H1 (cell line): ENCODE results near the gene MGLL. TPM values are rescaled to one million over a fixed set of nuclear protein-coding genes. Genes with fewer than 3 reads are reported as not detected.

Experiments
- CTCF ChIA-PET: fragments of 300-600 bp; sonication (Branson Sonifier 250); formaldehyde crosslinking; loops from one replicate; lab custom pipeline; 2021; ENCODE audit not compliant: partially characterized antibody; lab: Charles Lee
- POLR2A ChIA-PET: fragments of 300-600 bp; sonication (Branson Sonifier 250); formaldehyde crosslinking; loops from one replicate; lab custom pipeline; 2021; ENCODE audit warnings: inconsistent platforms; ENCODE audit not compliant: partially characterized antibody; lab: Charles Lee
- DNase-seq, 2 experiments: peaks; one replicate each; pipeline versions ENCODE4 v3.0.0 to v3.0.0-alpha.2; 2010 to 2022; ENCODE audit warnings: low spot score in 2 of 2, low read depth in 1 of 2, mixed read lengths in 1 of 2
- FAIRE-seq: peaks from 2 replicates; lab custom pipeline; 2011; peaks lifted over from hg19 to GRCh38; lab: Jason Lieb, UNC
- H2AFZ ChIP-seq: 2 replicates; pipeline ENCODE4 v1.8.1; 2012; ENCODE audit warnings: low read length, inconsistent platforms
- H2AK5ac ChIP-seq: 2 replicates; pipeline ENCODE4 v1.6.1; 2013; ENCODE audit warnings: low read depth, low read length
- H2BK120ac ChIP-seq: replicated peaks from 2 replicates; pipeline ENCODE3; 2013; ENCODE audit warnings: low read depth, low read length, inconsistent platforms
- H2BK12ac ChIP-seq: 2 replicates; pipeline ENCODE4 v1.6.1; 2013; ENCODE audit warnings: low read depth, low read length
- H2BK15ac ChIP-seq: 2 replicates; pipeline ENCODE4 v1.6.1; 2013; ENCODE audit warnings: low read length
- H2BK20ac ChIP-seq: 2 replicates; pipeline ENCODE4 v1.6.1; 2013; ENCODE audit warnings: low read length
- H2BK5ac ChIP-seq: 2 replicates; pipeline ENCODE4 v1.6.1; 2013; ENCODE audit warnings: low read depth, low read length
- H3K14ac ChIP-seq: 2 replicates; pipeline ENCODE4 v1.6.1; 2013; ENCODE audit warnings: inconsistent platforms; ENCODE audit not compliant: insufficient read length
- H3K18ac ChIP-seq: 2 replicates; pipeline ENCODE4 v1.6.1; 2013; ENCODE audit warnings: low read length; ENCODE audit errors: extremely low read depth
- H3K23ac ChIP-seq: 2 replicates; pipeline ENCODE4 v1.6.1; 2013; ENCODE audit warnings: inconsistent platforms; ENCODE audit not compliant: insufficient read length
- H3K23me2 ChIP-seq: 2 replicates; pipeline ENCODE4 v1.6.1; 2013; ENCODE audit warnings: low read depth, low read length
- H3K27ac ChIP-seq: 2 replicates; pipeline ENCODE4 v1.6.1; 2011; ENCODE audit warnings: low read depth, low read length, inconsistent platforms
- H3K27me3 ChIP-seq, 4 experiments: replicated peaks in 1 of 4; 1 replicate in 1 of 4; 2 replicates in 3 of 4; pipeline versions ENCODE4 v1.6.1 to v1.8.1; 2011 to 2013; ENCODE audit warnings: low read length in 3 of 4, mild to moderate bottlenecking in 3 of 4, inconsistent platforms in 2 of 4, mixed read lengths in 2 of 4, moderate library complexity in 1 of 4; ENCODE audit not compliant: control insufficient read depth in 3 of 4, insufficient read depth in 3 of 4; ENCODE audit errors: extremely low read depth in 1 of 4
- H3K36me3 ChIP-seq, 4 experiments: 2 replicates each; pipeline versions ENCODE4 v1.6.1 to v1.8.1; 2011 to 2013; ENCODE audit warnings: mild to moderate bottlenecking in 4 of 4, low read length in 3 of 4, moderate library complexity in 2 of 4, control low read depth in 1 of 4, inconsistent platforms in 1 of 4; ENCODE audit not compliant: insufficient read depth in 4 of 4, control insufficient read depth in 2 of 4
- H3K4ac ChIP-seq: replicated peaks from 2 replicates; pipeline ENCODE3; 2013; ENCODE audit warnings: low read length, low read depth, mixed read lengths, inconsistent platforms; ENCODE audit not compliant: insufficient read length
- H3K4me1 ChIP-seq, 4 experiments: replicated peaks in 1 of 4; 1 replicate in 1 of 4; 2 replicates in 3 of 4; pipeline versions ENCODE4 v1.6.1 to v1.8.1; 2011 to 2013; ENCODE audit warnings: low read length in 3 of 4, inconsistent platforms in 2 of 4, mixed read lengths in 1 of 4; ENCODE audit not compliant: insufficient read depth in 4 of 4, control insufficient read depth in 3 of 4
- H3K4me2 ChIP-seq, 2 experiments: 2 replicates each; pipeline versions ENCODE4 v1.6.1 to v1.8.1; 2011 to 2013; ENCODE audit warnings: low read depth in 2 of 2, low read length in 2 of 2, control low read depth in 1 of 2, inconsistent platforms in 1 of 2, mild to moderate bottlenecking in 1 of 2; ENCODE audit not compliant: insufficient read depth in 1 of 2
- H3K4me3 ChIP-seq, 4 experiments: fragments of 200-600, 300-600 bp in 1 of 4; sonication (generic), shearing (Covaris generic), sonication (Bioruptor Twin) in 1 of 4; 2 replicates each; pipeline versions ENCODE4 v1.5.1 to v1.8.1; 2011 to 2016; ENCODE audit warnings: low read length in 4 of 4, low read depth in 3 of 4, control low read depth in 2 of 4, inconsistent platforms in 2 of 4, mild to moderate bottlenecking in 2 of 4, mixed read lengths in 1 of 4, moderate library complexity in 1 of 4; ENCODE audit not compliant: insufficient read depth in 2 of 4; ENCODE audit errors: extremely low read depth in 1 of 4
- H3K56ac ChIP-seq: replicated peaks from 2 replicates; pipeline ENCODE3; 2013; ENCODE audit warnings: low read depth, mild to moderate bottlenecking, mixed read lengths, low read length, inconsistent platforms; ENCODE audit not compliant: insufficient read length
- H3K79me1 ChIP-seq: 2 replicates; pipeline ENCODE4 v1.6.1; 2013; ENCODE audit warnings: low read depth, low read length, control low read depth
- H3K79me2 ChIP-seq, 2 experiments: 2 replicates each; pipeline versions ENCODE4 v1.6.1 to v1.8.1; 2012 to 2013; ENCODE audit warnings: low read length in 2 of 2, mild to moderate bottlenecking in 2 of 2, inconsistent platforms in 1 of 2; ENCODE audit not compliant: insufficient read depth in 2 of 2, control insufficient read depth in 1 of 2
- H3K9ac ChIP-seq, 4 experiments: replicated peaks in 1 of 4; 1 replicate in 1 of 4; 2 replicates in 3 of 4; pipeline versions ENCODE4 v1.6.1 to v1.8.1; 2011 to 2013; ENCODE audit warnings: low read depth in 3 of 4, low read length in 3 of 4, control low read depth in 2 of 4, mild to moderate bottlenecking in 2 of 4, moderate library complexity in 2 of 4, inconsistent platforms in 1 of 4; ENCODE audit errors: extremely low read depth in 1 of 4
- H3K9me3 ChIP-seq, 2 experiments: 2 replicates each; pipeline versions ENCODE4 v1.6.1 to v1.8.1; 2012 to 2013; ENCODE audit warnings: mild to moderate bottlenecking in 2 of 2, moderate library complexity in 2 of 2, control low read depth in 1 of 2, inconsistent platforms in 1 of 2, low read depth in 1 of 2, low read length in 1 of 2, mixed read lengths in 1 of 2; ENCODE audit not compliant: insufficient read depth in 2 of 2
- H4K20me1 ChIP-seq, 2 experiments: replicated peaks in 1 of 2; 2 replicates each; pipeline versions ENCODE3 to v1.8.1; 2011 to 2013; ENCODE audit warnings: inconsistent platforms in 2 of 2, low read length in 2 of 2, mild to moderate bottlenecking in 1 of 2; ENCODE audit not compliant: insufficient read depth in 2 of 2, control insufficient read depth in 1 of 2
- H4K5ac ChIP-seq: 2 replicates; pipeline ENCODE4 v1.6.1; 2013; ENCODE audit warnings: low read length, low read depth, mixed read lengths, inconsistent platforms; ENCODE audit not compliant: insufficient read length
- H4K8ac ChIP-seq: 2 replicates; pipeline ENCODE4 v1.8.0; 2013; ENCODE audit warnings: mild to moderate bottlenecking, moderate library complexity, low read length, inconsistent platforms; ENCODE audit not compliant: insufficient read depth; ENCODE audit errors: extremely low read depth
- H4K91ac ChIP-seq: replicated peaks from 2 replicates; pipeline ENCODE3; 2013; ENCODE audit warnings: low read length, mixed read lengths, inconsistent platforms; ENCODE audit not compliant: insufficient read length
- BRCA1 ChIP-seq: IDR thresholded peaks from 2 replicates; pipeline ENCODE4 v1.6.1; 2012; ENCODE audit warnings: low read depth, low read length, improper control_type of control experiment
- CTCF ChIP-seq, 3 experiments: IDR thresholded peaks; 1 replicate in 2 of 3; 2 replicates in 1 of 3; pipeline versions ENCODE4 v1.5.1 to v1.6.1; 2011; ENCODE audit warnings: low read length in 3 of 3, mild to moderate bottlenecking in 3 of 3, inconsistent platforms in 2 of 3, low read depth in 1 of 3, moderate library complexity in 1 of 3; ENCODE audit not compliant: insufficient read depth in 1 of 3; ENCODE audit errors: control extremely low read depth in 1 of 3
- E2F6 ChIP-seq: IDR thresholded peaks from 2 replicates; pipeline ENCODE4 v1.6.1; 2012; ENCODE audit warnings: inconsistent platforms
- RAD21 ChIP-seq, 2 experiments: IDR thresholded peaks in 1 of 2; conservative IDR thresholded peaks in 1 of 2; 2 replicates each; pipeline ENCODE4 v1.6.1; 2011; ENCODE audit warnings: low read depth in 2 of 2, low read length in 2 of 2, improper control_type of control experiment in 1 of 2, inconsistent platforms in 1 of 2, mild to moderate bottlenecking in 1 of 2, moderate library complexity in 1 of 2
- SAP30 ChIP-seq: fragments of 300-600 bp; sonication (generic); IDR thresholded peaks from 2 replicates; pipeline ENCODE4 v1.7.1; 2012; ENCODE audit warnings: low read length, moderate library complexity, mild to moderate bottlenecking, inconsistent platforms; ENCODE audit not compliant: insufficient read depth, insufficient replicate concordance
- SP1 ChIP-seq: IDR thresholded peaks from 2 replicates; pipeline ENCODE4 v1.6.1; 2011; ENCODE audit warnings: low read depth, low read length
- WGBS, 2 experiments: shearing (Covaris generic) in 1 of 2; methylation state at CpG; one replicate each; pipeline versions ENCODE4 v1.1.6 to v1.1.7; 2013 to 2015; ENCODE audit warnings: low lambda C conversion rate in 2 of 2, mixed read lengths in 2 of 2, inconsistent platforms in 1 of 2, low coverage in 1 of 2, missing lambda C conversion rate in 1 of 2; ENCODE audit not compliant: insufficient replicate concordance in 2 of 2, insufficient coverage in 1 of 2, insufficient read length in 1 of 2; ENCODE audit errors: extremely low coverage in 1 of 2, missing lambda C conversion rate in 1 of 2; 5-methylcytosine and 5-hydroxymethylcytosine counted together
- polyA plus RNA-seq, 7 experiments: library from polyadenylated mRNA; depleted of rRNA in 3 of 7; stranded (reverse) in 5 of 7; unstranded in 2 of 7; fragments of >200 nt in 5 of 7; fragments of 200-250 nt in 2 of 7; gene quantifications; 1 replicate in 5 of 7; 2 replicates in 1 of 7; 4 replicates in 1 of 7; pipeline versions ENCODE4 v1.2.1 to v1.2.3, GENCODE V29; 2011 to 2013; ENCODE audit warnings: missing spikeins in 2 of 7, mixed read lengths in 2 of 7
- total RNA-seq: library from RNA; stranded (reverse); fragmentation: NEBNext Ultra II Directional; extraction: Animal tissue kit (Norgen Biotek cat#: 25700); gene quantifications from 2 replicates; pipeline ENCODE4 v1.2.1, GENCODE V29; 2021

Gene MGLL
- total and polyA plus RNA-seq, 2 of the 8 experiments (the other 6 are each of a cell fraction or from before 2014, with no cell fraction given) = 0.05 to 0.34 TPM

- TF ChIP-seq SP1 = no peak
- TF ChIP-seq RAD21 (IDR thresholded peaks at IDR 0.05 in 1 of 2, conservative IDR thresholded peaks at IDR 0.05 in 1 of 2; ENCODE audit: low read depth in 2 of 2, low read length in 2 of 2) = peak; percentile 36 to 49; a peak in 3 of 4 replicates
- no peak for TF ChIP-seq BRCA1
- TF ChIP-seq SAP30 = no peak
- 0 out of 2 replicates have a peak, but pooled peaks have one; percentile 43 for TF ChIP-seq E2F6
- TF ChIP-seq CTCF (IDR thresholded peaks at IDR 0.05; ENCODE audit: control extremely low read depth in 1 of 3, insufficient read depth in 1 of 3, low read depth in 1 of 3, low read length in 3 of 3) = peak in 2 of 3 experiments; percentile 65 to 73; a peak in 3 of 4 replicates
- no peak overlapping the region for H3K4me2 ChIP-seq
- no peaks in the 10 kb centered on the region for H3K9me3 ChIP-seq
- H2BK20ac ChIP-seq = no peak overlapping the region
- CTCF ChIA-PET = interaction anchor here (0.6 to 9.6 kb wide), 44 partner anchors 9 to 1265 kb away, joined by 3 to 172 read pairs (median 5); partner anchors contain the start of gene MGLL
- no peaks in the 10 kb centered on the region for H3K27me3 ChIP-seq
- H4K91ac ChIP-seq = no peak overlapping the region
- H3K9ac ChIP-seq = no peak overlapping the region
- WGBS, 2 experiments = 86% methylated on average over 17 of the region's 21 CpGs; no CpG with 5 or more reads in 1 of the 2 experiments
- no peak overlapping the region for H3K4me3 ChIP-seq
- H3K4ac ChIP-seq = peak overlapping the region; percentile 53
- no peak overlapping the region for H2BK120ac ChIP-seq
- H3K36me3 ChIP-seq = no peaks in the 10 kb centered on the region
- H3K23me2 ChIP-seq = no peaks in the 10 kb centered on the region
- H2AFZ ChIP-seq = no peak overlapping the region
- peaks cover 0 to 6% (median 4%) of the 10 kb centered on the region in 4 experiments; a peak in 4 of 7 replicates for H3K4me1 ChIP-seq
- no peak overlapping the region for H3K23ac ChIP-seq
- H3K79me1 ChIP-seq = no peaks in the 10 kb centered on the region
- H4K5ac ChIP-seq = no peak overlapping the region
- no peak overlapping the region for H3K18ac ChIP-seq
- no peak overlapping the region for H2AK5ac ChIP-seq
- no peak for FAIRE-seq
- DNase-seq = peak in 1 of 2 experiments; percentile 82
- H2BK15ac ChIP-seq = no peak overlapping the region; the same call in 1 of the 2 replicates
- POLR2A ChIA-PET = interaction anchor here (0.6 to 1.2 kb wide), 7 partner anchors 9 to 144 kb away, joined by 3 to 4 read pairs (median 4); partner anchors contain the start of genes PODXL2 and TPRA1
- peak overlapping the region; percentile 50; the same call in 1 of the 2 replicates for H2BK12ac ChIP-seq
- no peaks in the 10 kb centered on the region for H3K79me2 ChIP-seq
- H2BK5ac ChIP-seq = no peak overlapping the region
- H4K8ac ChIP-seq = peak overlapping the region; percentile 41
- H3K56ac ChIP-seq = no peak overlapping the region
- H3K27ac ChIP-seq = no peak overlapping the region
- no peak overlapping the region for H3K14ac ChIP-seq
- peaks cover 0 to 2% of the 10 kb centered on the region in 2 experiments for H4K20me1 ChIP-seq
Observed at GRCh38 chr3:127679534-127680145, 142.7 kb downstream of the MGLL start.
